GM12878 (cell line): ENCODE measurements around the gene SAMD1. TPM values are rescaled to one million over a fixed set of nuclear protein-coding genes. Genes with fewer than 3 reads are reported as not detected.
A peak's percentile ranks its signal among the peaks of the same experiment; 100 is the strongest.

Source experiments
- ATAC-seq: fragments of 200-7000 bp; cut with Tn5 transposase; 3 replicates; pipeline ENCODE4 v1.9.1; 2020; ENCODE audit warnings: mild to moderate bottlenecking, moderate library complexity
- BruUV-seq: library from RNA; stranded (reverse); fragments of 400-500 nt; replicated peaks from 2 replicates; lab custom pipeline; 2021; lab: Mats Ljungman, UMichigan
- CTCF ChIA-PET: fragments of 300-600 bp; sonication (Branson Sonifier 250); formaldehyde crosslinking; extraction: SDS; loops from one replicate; lab custom pipeline; 2021; ENCODE audit warnings: inconsistent platforms; lab: Yijun Ruan, JAX
- POLR2A ChIA-PET: fragments of 350-600 bp; formaldehyde crosslinking; extraction: SDS; loops from one replicate; lab custom pipeline; 2021; ENCODE audit warnings: inconsistent platforms; lab: Charles Lee
- RAD21 ChIA-PET: fragments of 300-600 bp; sonication (Branson Sonifier 250); formaldehyde crosslinking; loops from one replicate; lab custom pipeline; 2023; ENCODE audit warnings: antibody characterized with exemption; ENCODE audit not compliant: unreplicated experiment; lab: Charles Lee
- SMC1A ChIA-PET: fragments of 300-600 bp; sonication (Branson Sonifier 250); formaldehyde crosslinking; loops from one replicate; lab custom pipeline; 2023; ENCODE audit not compliant: unreplicated experiment, uncharacterized antibody; lab: Charles Lee
- DNase-seq: peaks from one replicate; pipeline ENCODE4 v3.0.0-alpha.2; 2011; ENCODE audit warnings: low read depth, low spot score
- FAIRE-seq: peaks from 3 replicates; lab custom pipeline; 2011; peaks lifted over from hg19 to GRCh38; lab: Jason Lieb, UNC
- H2AFZ ChIP-seq: 2 replicates; pipeline ENCODE4 v1.6.0; 2011; ENCODE audit warnings: low read depth, low read length, control low read depth; ENCODE audit not compliant: control insufficient read depth
- H3K27ac ChIP-seq: 2 replicates; pipeline ENCODE4 v1.5.1; 2011; ENCODE audit warnings: control low read depth; ENCODE audit not compliant: control insufficient read depth, insufficient read depth
- H3K27me3 ChIP-seq, 2 experiments: replicated peaks in 1 of 2; 2 replicates each; pipeline versions ENCODE4 v1.6.0 to v1.6.1; 2011; ENCODE audit warnings: low read length in 1 of 2; ENCODE audit not compliant: control insufficient read depth in 2 of 2, insufficient read depth in 2 of 2
- H3K36me3 ChIP-seq, 2 experiments: 2 replicates each; pipeline ENCODE4 v1.5.1; 2011; ENCODE audit warnings: low read length in 1 of 2; ENCODE audit not compliant: control insufficient read depth in 2 of 2, insufficient read depth in 2 of 2
- H3K4me1 ChIP-seq: 2 replicates; pipeline ENCODE4 v1.6.1; 2011; ENCODE audit warnings: mild to moderate bottlenecking, low read length, moderate library complexity, mixed read lengths; ENCODE audit not compliant: control insufficient read depth, insufficient read depth
- H3K4me2 ChIP-seq: 2 replicates; pipeline ENCODE4 v1.6.0; 2011; ENCODE audit warnings: control low read depth; ENCODE audit not compliant: control insufficient read depth, insufficient read depth
- H3K4me3 ChIP-seq: fragments of 200-600 bp; sonication (generic); 2 replicates; pipeline ENCODE4 v1.5.1; 2016
- H3K79me2 ChIP-seq: 2 replicates; pipeline ENCODE4 v1.6.0; 2011; ENCODE audit warnings: low read length; ENCODE audit not compliant: control insufficient read depth, insufficient read depth
- H3K9ac ChIP-seq: 2 replicates; pipeline ENCODE4 v1.8.0; 2011; ENCODE audit warnings: low read length, control low read depth, mixed read lengths; ENCODE audit not compliant: control insufficient read depth, insufficient read depth
- H3K9me3 ChIP-seq: replicated peaks from 3 replicates; pipeline ENCODE4 v1.5.1; 2011; ENCODE audit warnings: mild to moderate bottlenecking, low read length; ENCODE audit not compliant: control insufficient read depth, insufficient read depth
- H4K20me1 ChIP-seq: 2 replicates; pipeline ENCODE4 v1.6.0; 2011; ENCODE audit not compliant: control insufficient read depth, insufficient read depth
- CUX1 ChIP-seq: IDR thresholded peaks from 2 replicates; pipeline ENCODE4 v1.6.1; 2012; ENCODE audit warnings: improper control_type of control experiment, low read depth, low read length; ENCODE audit not compliant: insufficient replicate concordance
- HDGF ChIP-seq: fragments of 450-650 bp; IDR thresholded peaks from 2 replicates; pipeline ENCODE4 v1.6.1; 2016; ENCODE audit warnings: antibody characterized with exemption
- MXI1 ChIP-seq: fragments of 150-350 bp; IDR thresholded peaks from 2 replicates; pipeline ENCODE4 v1.6.1; 2011; ENCODE audit warnings: low read depth, mild to moderate bottlenecking, inconsistent platforms, low read length, improper control_type of control experiment
- NFXL1 ChIP-seq: fragments of 450-650 bp; IDR thresholded peaks from 2 replicates; pipeline ENCODE4 v1.6.1; 2017; ENCODE audit warnings: antibody characterized with exemption, mild to moderate bottlenecking, borderline replicate concordance
- NR2C2 ChIP-seq: IDR thresholded peaks from 2 replicates; pipeline ENCODE4 v1.6.1; 2011; ENCODE audit warnings: borderline replicate concordance, low read depth; ENCODE audit not compliant: control insufficient read depth, insufficient read length
- PKNOX1 ChIP-seq: fragments of 450-650 bp; IDR thresholded peaks from 2 replicates; pipeline ENCODE4 v1.6.1; 2016; ENCODE audit warnings: mild to moderate bottlenecking
- RCOR1 ChIP-seq: conservative IDR thresholded peaks from 2 replicates; pipeline ENCODE4 v1.6.1; 2012; ENCODE audit warnings: low read depth, low read length, improper control_type of control experiment
- RFX5 ChIP-seq: IDR thresholded peaks from 2 replicates; pipeline ENCODE4 v1.6.1; 2011; ENCODE audit warnings: low read depth, low read length, improper control_type of control experiment
- SMAD5 ChIP-seq: IDR thresholded peaks from 2 replicates; pipeline ENCODE4 v1.6.1; 2016; ENCODE audit warnings: antibody characterized with exemption, low read depth
- SREBF2 ChIP-seq: IDR thresholded peaks from 2 replicates; pipeline ENCODE4 v1.6.1; 2012; ENCODE audit warnings: mild to moderate bottlenecking, low read length
- TBL1XR1 ChIP-seq: IDR thresholded peaks from 2 replicates; pipeline ENCODE4 v1.6.1; 2012; ENCODE audit warnings: low read depth, low read length, improper control_type of control experiment
- TCF12 ChIP-seq: IDR thresholded peaks from 2 replicates; pipeline ENCODE4 v1.6.1; 2011; ENCODE audit warnings: low read depth, mild to moderate bottlenecking, low read length
- WGBS: methylation state at CpG from one replicate; pipeline ENCODE4 v1.1.6; 2016; ENCODE audit warnings: low lambda C conversion rate; ENCODE audit not compliant: insufficient replicate concordance, insufficient coverage; ENCODE audit errors: missing lambda C conversion rate; 5-methylcytosine and 5-hydroxymethylcytosine counted together
- in situ Hi-C: fragments of 300-500 bp; cut with MboI; formaldehyde crosslinking; loops from 9 replicates; pipeline ENCODE4 v1.14.3; 2018; ENCODE audit warnings: mixed read lengths
- intact Hi-C: fragments of 100-400 bp; cut with micrococcal nuclease; formaldehyde crosslinking; loops from one replicate; pipeline ENCODE4 v1.14.2; 2022; ENCODE audit not compliant: unreplicated experiment
- polyA plus RNA-seq, 11 experiments: library from polyadenylated mRNA; depleted of rRNA in 4 of 11; unstranded in 6 of 11; stranded (reverse) in 5 of 11; fragments of >200 nt; fragmentation: Nextera tagmentation in 4 of 11; fragmentation: Illumina TruSeq in 1 of 11; extraction: Ambion mirVana in 4 of 11; extraction: Trizol in 1 of 11; gene quantifications; 1 replicate in 1 of 11; 2 replicates in 10 of 11; pipeline versions ENCODE4 v1.2.1 to v1.2.3, GENCODE V29; 2011 to 2016; ENCODE audit warnings: inconsistent platforms in 2 of 11, missing spikeins in 2 of 11, low read depth in 1 of 11
- total RNA-seq, 4 experiments: library from RNA; depleted of rRNA in 3 of 4; stranded (reverse); fragments of >200 nt in 3 of 4; fragmentation: Illumina TruSeq in 1 of 4; extraction: Trizol in 1 of 4; gene quantifications; 2 replicates each; pipeline versions ENCODE4 v1.2.1 to v1.2.3, GENCODE V29; 2013 to 2021

SAMD1 gene
- total and polyA plus RNA-seq, 10 of the 15 experiments (the other 5 are each of a cell fraction or from before 2014, with no cell fraction given): 3.0 to 71.7 (median 19.3) TPM

- Histone ChIP-seq H3K36me3 (peaks cover 6 to 7% of the 10 kb centered on the region in 2 experiments; a peak in 2 of 4 replicates), H3K4me1 (no peaks in the 10 kb centered on the region), H3K9ac (no peak overlapping the region), H3K4me3 (no peak overlapping the region), H3K9me3 (no peaks in the 10 kb centered on the region), H3K27me3 (no peaks in the 10 kb centered on the region), H3K79me2 (no peaks in the 10 kb centered on the region), H3K27ac (no peak overlapping the region), H3K4me2 (no peak overlapping the region), H2AFZ (no peak overlapping the region), H4K20me1 (no peaks in the 10 kb centered on the region)
- in situ Hi-C loops (no loop called here), intact Hi-C loops (no loop called here)
- ChIA-PET CTCF (interaction anchor here (0.9 kb wide), 1 partner anchor 9 kb away, joined by 3 read pairs; no protein-coding TSS in a partner anchor), SMC1A (interaction anchor here (0.8 kb wide), 1 partner anchor 45 kb away, joined by 3 read pairs; no protein-coding TSS in a partner anchor), POLR2A (no interaction called here), RAD21 (no interaction called here)
- DNase-seq: no peak
- 97% methylated on average over 8 of the region's 8 CpGs for WGBS
- BruUV-seq: no TSS peak
- FAIRE-seq: no peak
- ATAC-seq: no peak
- TF ChIP-seq SREBF2 (no peak), HDGF (no peak), RFX5 (no peak), MXI1 (no peak), NR2C2 (no peak), TCF12 (no peak), SMAD5 (no peak), RCOR1 (no peak)
These were observed 15.1 kb upstream of the SAMD1 start for GRCh38 chr19:14105680-14106079.

- Histone ChIP-seq H3K9me3 (no peaks in the 10 kb centered on the region), H4K20me1 (no peaks in the 10 kb centered on the region), H3K79me2 (no peaks in the 10 kb centered on the region), H2AFZ (no peak overlapping the region), H3K27me3 (no peaks in the 10 kb centered on the region), H3K9ac (no peak overlapping the region), H3K4me2 (no peak overlapping the region), H3K4me3 (no peak overlapping the region), H3K36me3 (peaks cover 6 to 7% of the 10 kb centered on the region in 2 experiments; a peak in 2 of 4 replicates), H3K4me1 (no peaks in the 10 kb centered on the region), H3K27ac (no peak overlapping the region)
- ATAC-seq (peak; percentile 56), DNase-seq (no peak), FAIRE-seq (no peak)
- no TSS peak for BruUV-seq
- ChIA-PET POLR2A (interaction anchor here (0.6 kb wide), 1 partner anchor 169 kb away, joined by 3 read pairs; no protein-coding TSS in a partner anchor), RAD21 (no interaction called here), CTCF (interaction anchor here (1.1 to 2.2 kb wide), 3 partner anchors 11 to 29 kb away, joined by 3 to 12 read pairs (median 5); no protein-coding TSS in a partner anchor), SMC1A (interaction anchor here (1.4 kb wide), 1 partner anchor 11 kb away, joined by 3 read pairs; no protein-coding TSS in a partner anchor)
- intact Hi-C loops: no loop called here
- in situ Hi-C loops: no loop called here
- 50% methylated on average over 1 of the region's 1 CpG for WGBS
- no peak for TF ChIP-seq NFXL1
- TF ChIP-seq TBL1XR1: no peak
- TF ChIP-seq PKNOX1: no peak
- TF ChIP-seq CUX1: no peak
These were observed 12.8 kb upstream of the SAMD1 start for GRCh38 chr19:14103310-14103709.
